22Rv1 (cell line): ENCODE data around the gene DIO1.

Experiments
- CTCF ChIP-seq: fragments of 450-650 bp; IDR thresholded peaks from 2 replicates; pipeline ENCODE4 v1.5.1; 2017; ENCODE audit warnings: mild to moderate bottlenecking
- ZFX ChIP-seq: fragments of 450-650 bp; IDR thresholded peaks from 2 replicates; pipeline ENCODE4 v1.6.1; 2017; ENCODE audit warnings: antibody characterized with exemption, borderline replicate concordance

- no peak for TF ChIP-seq CTCF
- no peak for TF ChIP-seq ZFX
These were observed 5.7 kb downstream of the DIO1 start for GRCh38 chr1:53899708-53900107.
